K562 (cell line): ENCODE measurements around the gene TBC1D16.

Source experiments
- BRCA1 ChIP-seq, 2 experiments: fragments of 450-650 bp in 1 of 2; sonication (generic) in 1 of 2; formaldehyde crosslinking in 1 of 2; IDR thresholded peaks; 2 replicates each; pipeline versions ENCODE4 v1.5.0 to v1.6.1; 2017 to 2020; ENCODE audit warnings: mild to moderate bottlenecking in 1 of 2, missing genetic modification reagents in 1 of 2
- ELF1 ChIP-seq: fragments of 200-800 bp; sonication (Bioruptor generic); IDR thresholded peaks from 2 replicates; pipeline ENCODE4 v1.6.1; 2016; ENCODE audit warnings: missing genetic modification characterization, missing compliant biosample characterization
- ETV5 ChIP-seq: sonication (generic); formaldehyde crosslinking; IDR thresholded peaks from 2 replicates; pipeline ENCODE4 v1.4.0; 2020; ENCODE audit warnings: low read depth, mild to moderate bottlenecking, missing genetic modification reagents
- FOXP1 ChIP-seq: sonication (generic); formaldehyde crosslinking; IDR thresholded peaks from 2 replicates; pipeline ENCODE4 v1.8.0; 2022; ENCODE audit warnings: mild to moderate bottlenecking, missing genetic modification reagents
- JUND ChIP-seq, 2 experiments: IDR thresholded peaks; 2 replicates in 1 of 2; 3 replicates in 1 of 2; pipeline ENCODE4 v1.6.1; 2011; ENCODE audit warnings: borderline replicate concordance in 2 of 2, low read depth in 2 of 2, low read length in 2 of 2, improper control_type of control experiment in 1 of 2, missing biosample characterization in 1 of 2, missing genetic modification characterization in 1 of 2, missing genetic modification reagents in 1 of 2
- KLF16 ChIP-seq: IDR thresholded peaks from 2 replicates; pipeline ENCODE4 v1.6.1; 2016; ENCODE audit warnings: antibody characterized with exemption
- NR2F6 ChIP-seq: fragments of 450-650 bp; formaldehyde crosslinking; IDR thresholded peaks from 2 replicates; pipeline ENCODE4 v1.4.0; 2020; ENCODE audit warnings: mild to moderate bottlenecking
- POLR2A ChIP-seq: fragments of 450-650 bp; conservative IDR thresholded peaks from 2 replicates; pipeline ENCODE4 v1.6.1; 2016
- SAFB2 ChIP-seq: fragments of 200-400 bp; formaldehyde crosslinking; IDR thresholded peaks from 2 replicates; pipeline ENCODE4 v1.6.1; 2018; ENCODE audit warnings: borderline replicate concordance, low read length, low read depth, moderate library complexity; ENCODE audit not compliant: severe bottlenecking
- SIN3A ChIP-seq, 2 experiments: fragments of 150-350 bp in 1 of 2; IDR thresholded peaks; 2 replicates each; pipeline ENCODE4 v1.6.1; 2011 to 2016; ENCODE audit warnings: borderline replicate concordance in 2 of 2, low read depth in 2 of 2, low read length in 2 of 2, mild to moderate bottlenecking in 2 of 2, moderate library complexity in 2 of 2; ENCODE audit not compliant: control insufficient read depth in 1 of 2
- SRF ChIP-seq, 2 experiments: fragments of 250-450, 450-650 bp in 1 of 2; sonication (Bioruptor Pico) in 1 of 2; sonication (generic) in 1 of 2; formaldehyde crosslinking; IDR thresholded peaks; 2 replicates each; pipeline versions ENCODE4 v1.5.0 to v1.5.1; 2020 to 2022; ENCODE audit warnings: mild to moderate bottlenecking in 1 of 2, missing genetic modification reagents in 1 of 2
- TF ChIP-seq, protein P1 (sequence below): fragments of 250-450 bp; sonication (Bioruptor Pico); IDR thresholded peaks from 2 replicates; pipeline ENCODE4 v1.8.0; 2021; ENCODE audit warnings: mild to moderate bottlenecking, moderate library complexity

GRCh38 chr17:80012765-80013741 is 22.6 kb downstream of the TBC1D16 start:
- no peak for TF ChIP-seq ETV5
- TF ChIP-seq, protein P1, sequence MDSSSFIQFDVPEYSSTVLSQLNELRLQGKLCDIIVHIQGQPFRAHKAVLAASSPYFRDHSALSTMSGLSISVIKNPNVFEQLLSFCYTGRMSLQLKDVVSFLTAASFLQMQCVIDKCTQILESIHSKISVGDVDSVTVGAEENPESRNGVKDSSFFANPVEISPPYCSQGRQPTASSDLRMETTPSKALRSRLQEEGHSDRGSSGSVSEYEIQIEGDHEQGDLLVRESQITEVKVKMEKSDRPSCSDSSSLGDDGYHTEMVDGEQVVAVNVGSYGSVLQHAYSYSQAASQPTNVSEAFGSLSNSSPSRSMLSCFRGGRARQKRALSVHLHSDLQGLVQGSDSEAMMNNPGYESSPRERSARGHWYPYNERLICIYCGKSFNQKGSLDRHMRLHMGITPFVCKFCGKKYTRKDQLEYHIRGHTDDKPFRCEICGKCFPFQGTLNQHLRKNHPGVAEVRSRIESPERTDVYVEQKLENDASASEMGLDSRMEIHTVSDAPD (CRISPR knock-in tag) = no peak
- no peak for TF ChIP-seq SRF (CRISPR knock-in tag; IDR thresholded peaks at IDR 0.05)
- no peak for TF ChIP-seq BRCA1 (IDR thresholded peaks at IDR 0.05)
- no peak for TF ChIP-seq BRCA1 (CRISPR knock-in tag; IDR thresholded peaks at IDR 0.05)
- TF ChIP-seq NR2F6 (CRISPR knock-in tag) = no peak
- no peak for TF ChIP-seq SAFB2
- TF ChIP-seq FOXP1 (CRISPR knock-in tag) = no peak
- TF ChIP-seq SIN3A (IDR thresholded peaks at IDR 0.05; ENCODE audit: borderline replicate concordance in 2 of 2, control insufficient read depth in 1 of 2, low read depth in 2 of 2, low read length in 2 of 2) = no peak
- no peak for TF ChIP-seq KLF16
- no peak for TF ChIP-seq JUND (IDR thresholded peaks at IDR 0.05; ENCODE audit: borderline replicate concordance, low read depth, low read length)
- no peak for TF ChIP-seq JUND (tag; IDR thresholded peaks at IDR 0.05; ENCODE audit: borderline replicate concordance, low read depth, low read length)
- no peak for TF ChIP-seq ELF1
- no peak for TF ChIP-seq POLR2A
